AG04449 (cell line): ENCODE results near the gene CCDC38.

Experiments
- CTCF ChIA-PET: fragments of 350-600 bp; formaldehyde crosslinking; extraction: SDS; loops from one replicate; lab custom pipeline; 2021; ENCODE audit warnings: antibody characterized with exemption; lab: Yijun Ruan, JAX
- POLR2A ChIA-PET: fragments of 400-600, 350-600 bp; formaldehyde crosslinking; extraction: SDS; loops from one replicate; lab custom pipeline; 2020; ENCODE audit warnings: antibody characterized with exemption, inconsistent platforms; lab: Yijun Ruan, JAX
- DNase-seq: peaks from one replicate; pipeline ENCODE4 v3.0.0-alpha.2; 2010; ENCODE audit warnings: low read depth, low spot score
- H3K4me3 ChIP-seq: 2 replicates; pipeline ENCODE4 v1.5.1; 2011; ENCODE audit warnings: low read depth, mild to moderate bottlenecking, control low read depth, low read length
- TF ChIP-seq, protein P1 (sequence below): IDR thresholded peaks from one replicate; pipeline ENCODE4 v1.5.1; 2011; ENCODE audit warnings: mild to moderate bottlenecking, moderate library complexity, low read length, control low read depth, inconsistent platforms; ENCODE audit not compliant: insufficient read depth; ENCODE audit errors: missing control alignments

CCDC38 gene

DNA sequence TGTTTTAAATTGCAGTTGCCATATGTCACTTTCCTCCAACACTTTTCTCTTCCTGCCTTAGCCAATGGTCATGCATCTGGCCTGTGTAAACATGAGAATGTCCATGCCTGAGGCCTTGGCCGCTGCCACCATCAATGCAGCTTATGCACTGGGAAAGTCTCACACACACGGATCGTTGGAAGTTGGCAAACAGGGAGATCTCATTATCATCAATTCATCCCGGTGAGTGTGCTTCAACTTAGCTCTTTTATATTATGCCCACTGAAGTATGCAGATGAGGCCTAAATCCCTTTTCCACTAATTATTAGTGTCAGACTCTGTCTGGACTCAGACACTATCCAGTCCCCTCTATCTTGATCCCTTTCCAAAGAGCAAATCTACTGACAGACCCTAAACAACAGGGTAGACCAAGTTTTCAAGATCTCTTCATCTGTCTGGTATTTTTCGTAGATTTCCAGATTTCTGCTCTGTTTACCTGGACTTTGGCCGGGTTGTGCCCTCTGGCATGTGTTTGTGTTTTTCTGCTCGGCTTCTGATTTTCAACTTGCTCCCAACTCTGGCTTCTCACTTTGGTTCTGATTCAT, 24.0 kb upstream of the CCDC38 start:
- no peak overlapping the region for H3K4me3 ChIP-seq
- POLR2A ChIA-PET = no interaction called here
- TF ChIP-seq, protein P1, sequence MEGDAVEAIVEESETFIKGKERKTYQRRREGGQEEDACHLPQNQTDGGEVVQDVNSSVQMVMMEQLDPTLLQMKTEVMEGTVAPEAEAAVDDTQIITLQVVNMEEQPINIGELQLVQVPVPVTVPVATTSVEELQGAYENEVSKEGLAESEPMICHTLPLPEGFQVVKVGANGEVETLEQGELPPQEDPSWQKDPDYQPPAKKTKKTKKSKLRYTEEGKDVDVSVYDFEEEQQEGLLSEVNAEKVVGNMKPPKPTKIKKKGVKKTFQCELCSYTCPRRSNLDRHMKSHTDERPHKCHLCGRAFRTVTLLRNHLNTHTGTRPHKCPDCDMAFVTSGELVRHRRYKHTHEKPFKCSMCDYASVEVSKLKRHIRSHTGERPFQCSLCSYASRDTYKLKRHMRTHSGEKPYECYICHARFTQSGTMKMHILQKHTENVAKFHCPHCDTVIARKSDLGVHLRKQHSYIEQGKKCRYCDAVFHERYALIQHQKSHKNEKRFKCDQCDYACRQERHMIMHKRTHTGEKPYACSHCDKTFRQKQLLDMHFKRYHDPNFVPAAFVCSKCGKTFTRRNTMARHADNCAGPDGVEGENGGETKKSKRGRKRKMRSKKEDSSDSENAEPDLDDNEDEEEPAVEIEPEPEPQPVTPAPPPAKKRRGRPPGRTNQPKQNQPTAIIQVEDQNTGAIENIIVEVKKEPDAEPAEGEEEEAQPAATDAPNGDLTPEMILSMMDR = no peak
- no peak for DNase-seq
- CTCF ChIA-PET = interaction anchor here (1.1 kb wide), 1 partner anchor 32 kb away, joined by 3 read pairs; no protein-coding TSS in a partner anchor

DNA sequence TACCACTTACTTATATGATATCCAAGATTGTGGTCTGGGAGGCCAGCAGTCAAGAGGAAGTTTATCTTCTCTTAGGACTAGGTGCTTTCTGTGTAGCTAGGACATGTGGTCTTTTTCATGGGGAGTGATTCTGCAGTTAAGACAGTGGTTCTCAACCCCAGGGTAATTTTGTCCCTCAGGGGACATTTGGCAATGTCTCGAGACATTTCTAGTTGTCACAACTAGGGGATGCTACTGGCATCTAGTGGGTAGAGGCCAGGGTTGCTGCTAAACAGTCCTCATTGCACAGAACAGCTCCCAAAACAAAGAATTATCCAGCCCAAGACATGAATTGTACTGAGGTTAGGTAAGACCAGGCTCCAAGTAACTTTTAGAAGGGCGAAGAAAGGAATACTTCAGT, 20.7 kb upstream of the CCDC38 start:
- TF ChIP-seq, protein P1 = no peak
- ChIA-PET POLR2A (no interaction called here), CTCF (interaction anchor here (1.6 kb wide), 1 partner anchor 45 kb away, joined by 4 read pairs; no protein-coding TSS in a partner anchor)
- no peak overlapping the region for H3K4me3 ChIP-seq
- DNase-seq = no peak

DNA sequence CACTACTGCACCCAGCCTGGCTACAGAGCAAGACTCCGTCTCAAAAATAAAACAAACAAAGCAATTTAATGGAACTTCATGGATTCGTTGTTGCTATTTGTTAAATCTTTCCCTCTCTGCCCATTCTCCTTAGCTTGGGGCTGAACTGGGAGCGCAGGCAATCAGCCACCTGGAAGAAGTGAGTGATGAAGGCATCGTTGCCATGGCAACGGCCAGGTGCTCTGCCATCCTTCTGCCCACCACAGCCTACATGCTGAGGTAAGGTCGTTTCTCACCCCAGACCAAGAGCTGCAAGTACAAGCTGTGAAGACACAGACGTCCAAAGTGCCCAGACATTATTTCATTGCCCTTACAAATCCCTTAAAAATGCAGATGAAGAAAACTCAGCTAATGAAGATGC, 19.8 kb upstream of the CCDC38 start:
- ChIA-PET POLR2A (no interaction called here), CTCF (interaction anchor here (1.0 to 1.6 kb wide), 2 partner anchors 10 to 44 kb away, joined by 3 to 4 read pairs; no protein-coding TSS in a partner anchor)
- TF ChIP-seq, protein P1 = no peak
- no peak overlapping the region for H3K4me3 ChIP-seq
- DNase-seq = no peak

DNA sequence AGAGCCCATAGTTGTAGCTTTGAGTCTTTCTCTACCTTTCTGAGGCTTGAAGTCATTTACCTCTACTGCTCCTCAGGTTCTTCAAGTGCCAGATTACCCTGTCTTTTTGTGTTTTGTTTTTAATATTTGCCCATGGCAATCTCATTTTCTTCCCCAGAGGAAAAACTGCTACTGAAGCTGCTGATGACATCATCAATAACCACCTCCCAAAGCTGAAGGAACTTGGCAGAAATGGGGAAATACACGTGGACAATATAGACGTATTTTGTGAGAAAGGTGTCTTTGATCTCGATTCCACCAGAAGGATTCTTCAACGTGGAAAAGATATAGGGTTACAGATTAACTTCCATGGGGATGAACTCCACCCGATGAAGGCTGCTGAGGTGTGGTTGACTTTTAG, 17.8 kb upstream of the CCDC38 start:
- H3K4me3 ChIP-seq = no peak overlapping the region
- TF ChIP-seq, protein P1 = no peak
- ChIA-PET CTCF (interaction anchor here (1.0 to 1.6 kb wide), 2 partner anchors 8 to 39 kb away, joined by 5 read pairs; no protein-coding TSS in a partner anchor), POLR2A (interaction anchor here (0.7 kb wide), 1 partner anchor 467 kb away, joined by 3 read pairs; no protein-coding TSS in a partner anchor)
- DNase-seq = no peak

DNA sequence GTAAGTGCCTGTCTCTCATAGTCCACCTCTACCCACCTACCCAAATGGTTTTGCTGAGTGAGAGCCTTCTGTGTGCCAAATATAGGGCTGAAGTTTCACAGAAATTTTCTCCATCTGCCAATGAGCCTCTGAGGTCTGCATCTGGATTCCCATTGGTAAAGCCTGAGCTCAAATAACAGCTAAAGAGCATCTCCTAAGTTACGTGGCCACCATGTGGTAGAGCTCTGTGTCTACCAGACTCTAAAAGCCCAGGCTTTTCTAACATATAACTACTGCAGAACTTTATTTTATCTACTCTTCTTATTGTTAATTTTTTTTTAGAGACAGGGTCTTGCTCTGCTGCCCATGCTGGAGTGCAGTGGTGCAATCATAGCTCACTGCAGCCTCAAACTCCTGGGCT, 16.7 kb upstream of the CCDC38 start:
- CTCF ChIA-PET = interaction anchor here (0.8 to 1.6 kb wide), 6 partner anchors 9 to 378 kb away, joined by 3 to 5 read pairs (median 4); no protein-coding TSS in a partner anchor
- H3K4me3 ChIP-seq = no peak overlapping the region
- DNase-seq = no peak
- POLR2A ChIA-PET = no interaction called here
- TF ChIP-seq, protein P1 = no peak

DNA sequence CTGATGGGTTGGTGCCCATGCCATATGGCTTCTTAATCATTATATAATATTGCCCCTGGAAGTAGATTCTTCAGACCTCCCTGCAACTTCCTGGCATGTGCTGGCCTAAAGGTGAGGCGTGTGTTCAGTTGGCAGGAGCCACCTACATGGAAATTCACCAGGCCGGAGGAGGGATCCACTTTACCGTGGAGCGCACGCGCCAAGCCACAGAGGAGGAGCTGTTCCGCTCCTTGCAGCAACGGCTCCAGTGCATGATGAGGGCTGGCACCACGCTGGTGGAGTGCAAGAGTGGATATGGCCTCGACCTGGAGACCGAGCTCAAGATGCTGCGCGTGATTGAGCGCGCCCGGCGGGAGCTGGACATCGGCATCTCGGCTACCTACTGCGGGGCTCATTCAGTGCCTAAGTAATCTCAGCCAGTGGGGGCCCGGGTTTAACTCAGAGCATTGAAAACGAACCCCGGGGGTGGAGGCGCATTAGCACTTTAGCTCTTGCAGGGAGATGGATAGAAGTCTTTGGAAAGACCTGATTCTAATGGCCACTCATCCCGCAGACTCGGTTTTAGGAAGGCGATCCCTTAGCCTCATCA, 14.2 kb upstream of the CCDC38 start:
- POLR2A ChIA-PET = no interaction called here
- TF ChIP-seq, protein P1 = no peak
- CTCF ChIA-PET = interaction anchor here (0.6 to 1.7 kb wide), 3 partner anchors 13 to 372 kb away, joined by 3 to 4 read pairs (median 4); partner anchors contain the start of genes AMDHD1 and CCDC38
- no peak overlapping the region for H3K4me3 ChIP-seq
- DNase-seq = no peak
